ENCODE measurements around the gene S100A5. TPM values are rescaled to one million over a fixed set of nuclear protein-coding genes. Genes with fewer than 3 reads are reported as not detected.

The S100A5 gene
- total RNA-seq, 1 donor from 2014 or later: not detected

DNA sequence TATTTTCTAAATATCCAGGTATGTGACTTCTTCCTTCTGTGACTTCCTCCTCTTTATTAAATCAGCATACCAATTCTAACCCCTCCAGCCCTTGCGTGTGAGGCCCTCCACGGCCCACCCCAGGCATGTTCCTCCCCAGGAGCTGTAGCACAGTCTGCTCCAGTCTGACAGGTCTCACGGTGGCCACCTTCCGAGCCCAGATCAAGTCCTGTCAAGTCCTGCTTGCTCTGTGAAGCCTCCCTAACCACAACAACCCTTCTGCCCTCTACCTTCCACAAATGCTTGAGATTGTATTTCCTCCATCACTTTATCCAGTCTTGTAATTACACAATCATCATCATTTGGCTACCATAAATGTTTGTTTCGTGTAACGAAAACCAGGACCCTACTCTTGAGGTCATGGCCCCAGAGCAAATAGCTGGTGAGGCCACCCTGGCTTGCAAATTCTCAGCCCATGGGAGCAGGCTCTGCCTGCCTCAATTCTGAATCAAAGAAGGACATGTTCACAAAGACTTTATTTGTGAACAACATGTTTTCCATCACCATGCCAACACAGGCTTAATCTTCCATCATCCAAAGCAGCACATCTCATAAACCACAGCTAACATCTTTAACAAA lies 47.3 kb downstream of the S100A5 start:
- Mint-ChIP-seq H3K27me3 (ENCODE audit: unreplicated experiment) (peaks cover 5% of the 10 kb centered on the region), H3K4me1 (ENCODE audit: unreplicated experiment) (peaks cover 3% of the 10 kb centered on the region), H3K27ac (ENCODE audit: unreplicated experiment) (no peak overlapping the region), H3K4me3 (ENCODE audit: unreplicated experiment) (no peak overlapping the region), H3K9me3 (ENCODE audit: unreplicated experiment) (no peaks in the 10 kb centered on the region), H3K36me3 (ENCODE audit: low read depth, unreplicated experiment) (no peaks in the 10 kb centered on the region)
- DNase-seq (ENCODE audit: low spot score): no peak
- TF ChIP-seq, protein P1, sequence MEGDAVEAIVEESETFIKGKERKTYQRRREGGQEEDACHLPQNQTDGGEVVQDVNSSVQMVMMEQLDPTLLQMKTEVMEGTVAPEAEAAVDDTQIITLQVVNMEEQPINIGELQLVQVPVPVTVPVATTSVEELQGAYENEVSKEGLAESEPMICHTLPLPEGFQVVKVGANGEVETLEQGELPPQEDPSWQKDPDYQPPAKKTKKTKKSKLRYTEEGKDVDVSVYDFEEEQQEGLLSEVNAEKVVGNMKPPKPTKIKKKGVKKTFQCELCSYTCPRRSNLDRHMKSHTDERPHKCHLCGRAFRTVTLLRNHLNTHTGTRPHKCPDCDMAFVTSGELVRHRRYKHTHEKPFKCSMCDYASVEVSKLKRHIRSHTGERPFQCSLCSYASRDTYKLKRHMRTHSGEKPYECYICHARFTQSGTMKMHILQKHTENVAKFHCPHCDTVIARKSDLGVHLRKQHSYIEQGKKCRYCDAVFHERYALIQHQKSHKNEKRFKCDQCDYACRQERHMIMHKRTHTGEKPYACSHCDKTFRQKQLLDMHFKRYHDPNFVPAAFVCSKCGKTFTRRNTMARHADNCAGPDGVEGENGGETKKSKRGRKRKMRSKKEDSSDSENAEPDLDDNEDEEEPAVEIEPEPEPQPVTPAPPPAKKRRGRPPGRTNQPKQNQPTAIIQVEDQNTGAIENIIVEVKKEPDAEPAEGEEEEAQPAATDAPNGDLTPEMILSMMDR (IDR thresholded peaks at IDR 0.05; ENCODE audit: unreplicated experiment): no peak

GRCh38 chr1:153490272-153491051 lies 50.3 kb downstream of the S100A5 start:
- H3K4me3 Mint-ChIP-seq (ENCODE audit: unreplicated experiment): no peak overlapping the region
- TF ChIP-seq, protein P1 (IDR thresholded peaks at IDR 0.05; ENCODE audit: unreplicated experiment): no peak
- no peaks in the 10 kb centered on the region for H3K36me3 Mint-ChIP-seq (ENCODE audit: low read depth, unreplicated experiment)
- H3K27ac Mint-ChIP-seq (ENCODE audit: unreplicated experiment): no peak overlapping the region
- no peak for DNase-seq (ENCODE audit: low spot score)
- no peaks in the 10 kb centered on the region for H3K9me3 Mint-ChIP-seq (ENCODE audit: unreplicated experiment)
- no peaks in the 10 kb centered on the region for H3K4me1 Mint-ChIP-seq (ENCODE audit: unreplicated experiment)
- H3K27me3 Mint-ChIP-seq (ENCODE audit: unreplicated experiment): peaks cover 8% of the 10 kb centered on the region

- H3K36me3 Mint-ChIP-seq (ENCODE audit: low read depth, unreplicated experiment): no peaks in the 10 kb centered on the region
- TF ChIP-seq, protein P1 (IDR thresholded peaks at IDR 0.05; ENCODE audit: unreplicated experiment): no peak
- no peaks in the 10 kb centered on the region for H3K4me1 Mint-ChIP-seq (ENCODE audit: unreplicated experiment)
- H3K27me3 Mint-ChIP-seq (ENCODE audit: unreplicated experiment): peaks cover 8% of the 10 kb centered on the region
- no peak overlapping the region for H3K4me3 Mint-ChIP-seq (ENCODE audit: unreplicated experiment)
- no peaks in the 10 kb centered on the region for H3K9me3 Mint-ChIP-seq (ENCODE audit: unreplicated experiment)
- no peak for DNase-seq (ENCODE audit: low spot score)
- H3K27ac Mint-ChIP-seq (ENCODE audit: unreplicated experiment): no peak overlapping the region
Observed at GRCh38 chr1:153488731-153489130, 52.0 kb downstream of the S100A5 start.

DNA sequence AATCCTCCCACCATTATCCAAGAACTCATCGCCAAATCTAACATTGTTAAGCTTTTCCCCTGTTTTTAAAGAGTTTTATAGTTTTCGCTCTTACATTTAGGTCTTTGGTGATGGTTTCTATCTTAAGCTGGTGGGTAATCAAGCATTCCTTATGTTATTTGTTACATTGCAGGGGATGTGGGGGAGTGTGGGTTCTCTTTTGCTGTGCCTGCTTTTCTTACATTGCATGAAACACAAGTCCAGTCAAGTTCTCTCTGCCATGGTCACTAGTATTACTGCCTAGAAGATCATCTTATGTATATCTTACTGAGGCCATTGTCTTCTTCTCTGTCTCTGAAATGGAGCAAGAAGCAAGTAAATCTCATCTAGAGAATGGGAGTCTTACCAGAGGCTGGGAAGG lies 53.0 kb downstream of the S100A5 start:
- TF ChIP-seq, protein P1 (IDR thresholded peaks at IDR 0.05; ENCODE audit: unreplicated experiment): no peak
- no peak overlapping the region for H3K4me3 Mint-ChIP-seq (ENCODE audit: unreplicated experiment)
- H3K27me3 Mint-ChIP-seq (ENCODE audit: unreplicated experiment): peaks cover 9% of the 10 kb centered on the region
- no peaks in the 10 kb centered on the region for H3K9me3 Mint-ChIP-seq (ENCODE audit: unreplicated experiment)
- no peak for DNase-seq (ENCODE audit: low spot score)
- no peaks in the 10 kb centered on the region for H3K4me1 Mint-ChIP-seq (ENCODE audit: unreplicated experiment)
- H3K27ac Mint-ChIP-seq (ENCODE audit: unreplicated experiment): no peak overlapping the region
- H3K36me3 Mint-ChIP-seq (ENCODE audit: low read depth, unreplicated experiment): no peaks in the 10 kb centered on the region

Other genes with a start within 250 kb of the S100A5 start
- gene PGLYRP3, start 228.0 kb downstream of the S100A5 start, total RNA-seq (ENCODE audit: unreplicated experiment): 1.1 TPM
- gene PGLYRP4, start 192.1 kb downstream of the S100A5 start, total RNA-seq (ENCODE audit: unreplicated experiment): 1.7 TPM
- gene S100A9, start 183.1 kb downstream of the S100A5 start, total RNA-seq (ENCODE audit: unreplicated experiment): 0.51 TPM
- not detected for gene S100A12, start 165.3 kb downstream of the S100A5 start, total RNA-seq (ENCODE audit: unreplicated experiment)
- not detected for gene S100A8, start 149.9 kb downstream of the S100A5 start, total RNA-seq (ENCODE audit: unreplicated experiment)
- not detected for gene S100A7A, start 124.4 kb downstream of the S100A5 start, total RNA-seq (ENCODE audit: unreplicated experiment)
- gene S100A7, start 80.3 kb downstream of the S100A5 start, total RNA-seq (ENCODE audit: unreplicated experiment): not detected
- gene S100A6, start 4.9 kb downstream of the S100A5 start, total RNA-seq (ENCODE audit: unreplicated experiment): 11.9 TPM
- gene S100A4, start 4.9 kb upstream of the S100A5 start, total RNA-seq (ENCODE audit: unreplicated experiment): 2.8 TPM
- not detected for gene S100A3, start 8.3 kb upstream of the S100A5 start, total RNA-seq (ENCODE audit: unreplicated experiment)
- gene S100A2, start 24.9 kb upstream of the S100A5 start, total RNA-seq (ENCODE audit: unreplicated experiment): not detected
- 363 TPM for gene S100A16, start 72.2 kb upstream of the S100A5 start, total RNA-seq (ENCODE audit: unreplicated experiment)
- gene S100A14, start 75.4 kb upstream of the S100A5 start, total RNA-seq (ENCODE audit: unreplicated experiment): not detected
- 152 TPM for gene S100A13, start 86.6 kb upstream of the S100A5 start, total RNA-seq (ENCODE audit: unreplicated experiment)
- gene S100A1, start 87.5 kb upstream of the S100A5 start, total RNA-seq (ENCODE audit: unreplicated experiment): not detected
- 59.3 TPM for gene CHTOP, start 93.1 kb upstream of the S100A5 start, total RNA-seq (ENCODE audit: unreplicated experiment)
- 23.6 TPM for gene SNAPIN, start 117.8 kb upstream of the S100A5 start, total RNA-seq (ENCODE audit: unreplicated experiment)
- gene ILF2, start 130.1 kb upstream of the S100A5 start, total RNA-seq (ENCODE audit: unreplicated experiment): 216 TPM
- 57.1 TPM for gene NPR1, start 137.8 kb upstream of the S100A5 start, total RNA-seq (ENCODE audit: unreplicated experiment)
- 69.4 TPM for gene INTS3, start 187.1 kb upstream of the S100A5 start, total RNA-seq (ENCODE audit: unreplicated experiment)
- gene SLC27A3, start 234.5 kb upstream of the S100A5 start, total RNA-seq (ENCODE audit: unreplicated experiment): 72.7 TPM

Data from endothelial cell (in vitro differentiated cells).